H1 (cell line): ENCODE data around the gene VCPKMT. TPM values are rescaled to one million over a fixed set of nuclear protein-coding genes. Genes with fewer than 3 reads are reported as not detected.

Experiments
- KDM4A ChIP-seq: IDR thresholded peaks from one replicate; pipeline ENCODE4 v1.7.1; 2012; ENCODE audit warnings: low read depth, mild to moderate bottlenecking, moderate library complexity, low read length, inconsistent platforms; ENCODE audit not compliant: severe bottlenecking
- RFX5 ChIP-seq: IDR thresholded peaks from 2 replicates; pipeline ENCODE4 v1.6.1; 2011; ENCODE audit warnings: low read depth, low read length, improper control_type of control experiment, borderline replicate concordance
- RNF2 ChIP-seq: fragments of 200-900, 300-1000 bp; sonication (generic); IDR thresholded peaks from 2 replicates; pipeline ENCODE4 v1.7.1; 2016; ENCODE audit warnings: borderline replicate concordance, low read depth, mild to moderate bottlenecking, antibody characterized with exemption, low read length; ENCODE audit not compliant: poor library complexity, severe bottlenecking; ENCODE audit errors: missing control alignments
- ZNF274 ChIP-seq: IDR thresholded peaks from 2 replicates; pipeline ENCODE4 v1.7.0; 2012; ENCODE audit warnings: low read length, borderline replicate concordance; ENCODE audit errors: extremely low read depth
- polyA plus RNA-seq, 7 experiments: library from polyadenylated mRNA; depleted of rRNA in 3 of 7; stranded (reverse) in 5 of 7; unstranded in 2 of 7; fragments of >200 nt in 5 of 7; fragments of 200-250 nt in 2 of 7; gene quantifications; 1 replicate in 5 of 7; 2 replicates in 1 of 7; 4 replicates in 1 of 7; pipeline versions ENCODE4 v1.2.1 to v1.2.3, GENCODE V29; 2011 to 2013; ENCODE audit warnings: missing spikeins in 2 of 7, mixed read lengths in 2 of 7
- total RNA-seq: library from RNA; stranded (reverse); fragmentation: NEBNext Ultra II Directional; extraction: Animal tissue kit (Norgen Biotek cat#: 25700); gene quantifications from 2 replicates; pipeline ENCODE4 v1.2.1, GENCODE V29; 2021

VCPKMT gene
- total and polyA plus RNA-seq, 2 of the 8 experiments (the other 6 are each of a cell fraction or from before 2014, with no cell fraction given): 3.8 to 7.1 TPM

- TF ChIP-seq KDM4A (no peak), RFX5 (no peak), ZNF274 (no peak), RNF2 (no peak)
Measured at GRCh38 chr14:50093496-50093895, 22.9 kb downstream of the VCPKMT start (continued).
